ENCODE data around the gene SRD5A3.
A peak's percentile ranks its signal among the peaks of the same experiment; 100 is the strongest.
"Not testable (repeated sequence)": the region's sequence is repeated elsewhere in the genome, so short reads cannot be mapped to it uniquely, and the experiment has no call there.

The SRD5A3 gene

GRCh38 chr4:55347610-55348228 is 1.7 kb downstream of the SRD5A3 start:
- DNase-seq: no peak

- DNase-seq: peak; percentile 42
Measured at GRCh38 chr4:55348466-55348865, 2.4 kb downstream of the SRD5A3 start.

- not testable (repeated sequence) for DNase-seq
Measured at GRCh38 chr4:55350870-55351269, 4.8 kb downstream of the SRD5A3 start.

- no peak for DNase-seq
Measured at GRCh38 chr4:55351824-55352223, 5.8 kb downstream of the SRD5A3 start.

- DNase-seq: no peak
Measured at GRCh38 chr4:55352726-55353125, 6.7 kb downstream of the SRD5A3 start.

GRCh38 chr4:55353228-55353747 is 7.2 kb downstream of the SRD5A3 start:
- DNase-seq: not testable (repeated sequence)

GRCh38 chr4:55354648-55355047 is 8.6 kb downstream of the SRD5A3 start:
- no peak for DNase-seq

GRCh38 chr4:55355555-55355954 is 9.5 kb downstream of the SRD5A3 start:
- DNase-seq: no peak

- no peak for DNase-seq
Measured at GRCh38 chr4:55356991-55357461, 11.0 kb downstream of the SRD5A3 start.

- no peak for DNase-seq
Measured at GRCh38 chr4:55358246-55358645, 12.2 kb downstream of the SRD5A3 start.

GRCh38 chr4:55358668-55359067 is 12.6 kb downstream of the SRD5A3 start:
- peak; percentile 80 for DNase-seq

- no peak for DNase-seq
Measured at GRCh38 chr4:55359397-55359916, 13.4 kb downstream of the SRD5A3 start.

- DNase-seq: not testable (repeated sequence)
Measured at GRCh38 chr4:55362938-55363337, 16.9 kb downstream of the SRD5A3 start.

- DNase-seq: no peak
Measured at GRCh38 chr4:55363691-55364351, 17.8 kb downstream of the SRD5A3 start.

- DNase-seq: no peak
Measured at GRCh38 chr4:55364691-55365344, 18.8 kb downstream of the SRD5A3 start.

- no peak for DNase-seq
Measured at GRCh38 chr4:55365345-55365728, 19.3 kb downstream of the SRD5A3 start.

GRCh38 chr4:55366621-55367020 is 20.6 kb downstream of the SRD5A3 start:
- no peak for DNase-seq

GRCh38 chr4:55367084-55367722 is 21.2 kb downstream of the SRD5A3 start:
- DNase-seq: no peak

- no peak for DNase-seq
Measured at GRCh38 chr4:55369968-55370367, 23.9 kb downstream of the SRD5A3 start.

GRCh38 chr4:55372259-55372658 is 26.2 kb downstream of the SRD5A3 start:
- no peak for DNase-seq

GRCh38 chr4:55373461-55373860 is 27.4 kb downstream of the SRD5A3 start:
- no peak for DNase-seq

- DNase-seq: no peak
Measured at GRCh38 chr4:55376698-55377097, 30.7 kb downstream of the SRD5A3 start.
